Posterior vena cava (tissue), 2 donors: ENCODE measurements around the gene NAGA. TPM values are rescaled to one million over a fixed set of nuclear protein-coding genes. Genes with fewer than 3 reads are reported as not detected.

Experiments
- DNase-seq: peaks from one replicate; pipeline ENCODE4 v3.0.0-alpha.2; 2020; ENCODE audit warnings: low spot score
- intact Hi-C, 2 donors: fragments of 100-400 bp; cut with DNase I; formaldehyde crosslinking; loops; one replicate each; pipeline versions ENCODE4 v1.14.1 to v1.14.2; 2022 to 2023
- total RNA-seq, 2 donors: library from RNA; stranded (reverse); fragmentation: NEBNext Ultra II Directional; extraction: Animal tissue kit (Norgen Biotek cat#: 25700); gene quantifications; one replicate each; pipeline ENCODE4 v1.2.1, GENCODE V29; 2021
- donor health status: DM: yes; HTN: yes; CAD: no.
- donor health status: DM: yes; HTN: yes; CAD: no.

Gene NAGA
- total RNA-seq, 2 donors from 2014 or later = 18.4 to 29.7 TPM

GRCh38 chr22:42062506-42063170 lies 8.0 kb downstream of the NAGA start:
- intact Hi-C loops = loop anchor here in 1 of 2 donors (10.0 kb wide), 1 partner anchor 78 kb away; no protein-coding TSS in a partner anchor
- DNase-seq = no peak

GRCh38 chr22:42061041-42061440 lies 9.6 kb downstream of the NAGA start:
- DNase-seq = no peak
- intact Hi-C loops = loop anchor here in 1 of 2 donors (10.0 kb wide), 1 partner anchor 76 kb away; no protein-coding TSS in a partner anchor

GRCh38 chr22:42060489-42060888 lies 10.1 kb downstream of the NAGA start:
- intact Hi-C loops = loop anchor here in 1 of 2 donors (10.0 kb wide), 1 partner anchor 76 kb away; no protein-coding TSS in a partner anchor
- DNase-seq = no peak

GRCh38 chr22:42056757-42057511 lies 13.7 kb downstream of the NAGA start:
- DNase-seq = no peak
- intact Hi-C loops = no loop called here

- intact Hi-C loops = no loop called here
- no peak for DNase-seq
Measured at GRCh38 chr22:42052765-42053164, 17.8 kb downstream of the NAGA start.

- intact Hi-C loops = no loop called here
- no peak for DNase-seq
Measured at GRCh38 chr22:42050641-42051180, 19.9 kb downstream of the NAGA start.

GRCh38 chr22:42041784-42042183 lies 28.8 kb downstream of the NAGA start:
- no peak for DNase-seq
- intact Hi-C loops = no loop called here

GRCh38 chr22:42039271-42039670 lies 31.3 kb downstream of the NAGA start:
- intact Hi-C loops = no loop called here
- no peak for DNase-seq

GRCh38 chr22:42035256-42035655 lies 35.4 kb downstream of the NAGA start:
- intact Hi-C loops = no loop called here
- no peak for DNase-seq

- intact Hi-C loops = no loop called here
Measured at GRCh38 chr22:42033263-42034181, 37.1 kb downstream of the NAGA start.

GRCh38 chr22:42026705-42027104 lies 43.9 kb downstream of the NAGA start:
- no peak for DNase-seq
- intact Hi-C loops = no loop called here

More at GRCh38 chr22:42033263-42034181, 37.1 kb downstream of the NAGA start:
- no peak for DNase-seq

- intact Hi-C loops = no loop called here
- no peak for DNase-seq
Measured at GRCh38 chr22:42025421-42025820, 45.2 kb downstream of the NAGA start.

- DNase-seq = no peak
- intact Hi-C loops = no loop called here
Measured at GRCh38 chr22:42022162-42022847, 48.3 kb downstream of the NAGA start.

GRCh38 chr22:42021571-42021970 lies 49.0 kb downstream of the NAGA start:
- intact Hi-C loops = no loop called here
- DNase-seq = no peak

- intact Hi-C loops = no loop called here
- no peak for DNase-seq
Measured at GRCh38 chr22:42018224-42018623, 52.4 kb downstream of the NAGA start.

- intact Hi-C loops = no loop called here
- no peak for DNase-seq
Measured at GRCh38 chr22:42016111-42016510, 54.5 kb downstream of the NAGA start.

GRCh38 chr22:42013385-42013784 lies 57.2 kb downstream of the NAGA start:
- no peak for DNase-seq
- intact Hi-C loops = no loop called here

GRCh38 chr22:42010778-42011177 lies 59.8 kb downstream of the NAGA start:
- intact Hi-C loops = no loop called here

More at GRCh38 chr22:42010778-42011177, 59.8 kb downstream of the NAGA start:
- DNase-seq = no peak
